Retinal pigment epithelial cell (primary cell): ENCODE results near the gene ACCSL.

Experiments
- DNase-seq: peaks from one replicate; pipeline ENCODE4 v3.0.0-alpha.2; 2010; ENCODE audit warnings: low read depth
- H3K4me3 ChIP-seq: 2 replicates; pipeline ENCODE4 v1.5.1; 2011; ENCODE audit warnings: mild to moderate bottlenecking, low read length, control low read depth, moderate library complexity
- TF ChIP-seq, protein P1 (sequence below): conservative IDR thresholded peaks from 2 replicates; pipeline ENCODE4 v1.5.1; 2011; ENCODE audit warnings: low read depth, low read length, control low read depth, inconsistent platforms

The ACCSL gene

DNA sequence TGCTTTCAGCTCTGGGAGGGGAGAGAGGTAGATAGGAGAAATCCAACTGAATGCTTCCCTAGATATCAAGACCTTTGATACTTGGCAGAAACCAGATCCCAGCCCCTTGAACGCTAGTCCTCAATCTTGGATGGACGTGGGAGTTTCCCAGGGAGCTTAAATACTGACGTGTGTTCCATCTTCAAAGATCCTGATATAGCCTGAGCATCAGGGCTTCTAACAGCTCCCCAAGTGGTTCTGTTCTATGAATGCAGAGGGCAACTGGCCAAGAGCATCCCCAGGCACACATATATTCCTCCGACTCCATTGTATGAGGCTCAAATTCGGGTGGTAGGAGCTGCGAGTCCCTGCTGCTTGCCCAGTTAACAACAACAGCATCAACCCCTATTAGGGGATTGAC lies 9.6 kb downstream of the ACCSL start:
- TF ChIP-seq, protein P1, sequence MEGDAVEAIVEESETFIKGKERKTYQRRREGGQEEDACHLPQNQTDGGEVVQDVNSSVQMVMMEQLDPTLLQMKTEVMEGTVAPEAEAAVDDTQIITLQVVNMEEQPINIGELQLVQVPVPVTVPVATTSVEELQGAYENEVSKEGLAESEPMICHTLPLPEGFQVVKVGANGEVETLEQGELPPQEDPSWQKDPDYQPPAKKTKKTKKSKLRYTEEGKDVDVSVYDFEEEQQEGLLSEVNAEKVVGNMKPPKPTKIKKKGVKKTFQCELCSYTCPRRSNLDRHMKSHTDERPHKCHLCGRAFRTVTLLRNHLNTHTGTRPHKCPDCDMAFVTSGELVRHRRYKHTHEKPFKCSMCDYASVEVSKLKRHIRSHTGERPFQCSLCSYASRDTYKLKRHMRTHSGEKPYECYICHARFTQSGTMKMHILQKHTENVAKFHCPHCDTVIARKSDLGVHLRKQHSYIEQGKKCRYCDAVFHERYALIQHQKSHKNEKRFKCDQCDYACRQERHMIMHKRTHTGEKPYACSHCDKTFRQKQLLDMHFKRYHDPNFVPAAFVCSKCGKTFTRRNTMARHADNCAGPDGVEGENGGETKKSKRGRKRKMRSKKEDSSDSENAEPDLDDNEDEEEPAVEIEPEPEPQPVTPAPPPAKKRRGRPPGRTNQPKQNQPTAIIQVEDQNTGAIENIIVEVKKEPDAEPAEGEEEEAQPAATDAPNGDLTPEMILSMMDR: no peak
- H3K4me3 ChIP-seq: no peak overlapping the region
- no peak for DNase-seq

DNA sequence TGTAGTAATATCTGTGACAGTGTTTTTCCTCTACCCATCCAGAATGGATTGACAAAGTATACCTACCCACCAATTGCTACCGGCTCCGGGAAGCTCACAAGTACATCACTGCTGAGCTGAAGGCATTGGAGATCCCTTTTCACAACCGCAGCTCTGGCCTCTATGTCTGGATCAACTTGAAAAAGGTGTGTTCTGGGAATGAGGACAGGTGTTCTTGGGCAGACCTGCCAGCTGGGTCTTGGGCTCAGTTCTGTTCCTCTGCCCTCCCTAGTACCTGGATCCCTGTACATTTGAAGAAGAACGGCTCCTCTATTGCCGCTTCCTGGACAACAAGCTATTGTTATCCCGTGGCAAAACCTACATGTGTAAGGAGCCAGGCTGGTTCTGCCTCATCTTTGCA lies 10.5 kb downstream of the ACCSL start:
- H3K4me3 ChIP-seq: no peak overlapping the region
- TF ChIP-seq, protein P1: no peak

DNA sequence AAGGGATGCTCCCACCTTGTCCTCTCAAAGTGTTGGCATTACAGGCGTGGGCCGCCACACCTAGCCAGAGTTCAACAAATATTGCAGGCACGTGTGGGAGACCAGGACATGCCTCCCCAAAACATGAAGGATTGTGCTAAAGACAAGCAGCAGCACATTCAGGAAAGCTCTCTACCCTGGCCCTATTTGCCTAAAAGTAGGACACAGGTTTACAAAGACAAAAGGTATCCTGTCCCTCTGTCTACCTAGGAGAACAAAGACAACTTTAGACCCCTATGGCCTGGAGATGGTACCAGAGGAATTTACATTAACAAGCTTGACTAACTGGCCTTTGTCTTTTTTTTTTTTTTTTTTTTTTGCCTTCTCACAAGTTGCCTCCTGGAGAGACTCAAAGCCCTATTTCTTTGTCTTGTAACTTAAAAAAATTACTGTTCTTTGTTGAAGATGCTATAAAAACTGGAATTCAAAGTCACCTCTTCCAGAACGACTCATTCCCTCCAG lies 17.4 kb downstream of the ACCSL start:
- TF ChIP-seq, protein P1: no peak
- no peak overlapping the region for H3K4me3 ChIP-seq
- no peak for DNase-seq

More for the DNA sequence above, 10.5 kb downstream of the ACCSL start:
- DNase-seq: no peak

DNA sequence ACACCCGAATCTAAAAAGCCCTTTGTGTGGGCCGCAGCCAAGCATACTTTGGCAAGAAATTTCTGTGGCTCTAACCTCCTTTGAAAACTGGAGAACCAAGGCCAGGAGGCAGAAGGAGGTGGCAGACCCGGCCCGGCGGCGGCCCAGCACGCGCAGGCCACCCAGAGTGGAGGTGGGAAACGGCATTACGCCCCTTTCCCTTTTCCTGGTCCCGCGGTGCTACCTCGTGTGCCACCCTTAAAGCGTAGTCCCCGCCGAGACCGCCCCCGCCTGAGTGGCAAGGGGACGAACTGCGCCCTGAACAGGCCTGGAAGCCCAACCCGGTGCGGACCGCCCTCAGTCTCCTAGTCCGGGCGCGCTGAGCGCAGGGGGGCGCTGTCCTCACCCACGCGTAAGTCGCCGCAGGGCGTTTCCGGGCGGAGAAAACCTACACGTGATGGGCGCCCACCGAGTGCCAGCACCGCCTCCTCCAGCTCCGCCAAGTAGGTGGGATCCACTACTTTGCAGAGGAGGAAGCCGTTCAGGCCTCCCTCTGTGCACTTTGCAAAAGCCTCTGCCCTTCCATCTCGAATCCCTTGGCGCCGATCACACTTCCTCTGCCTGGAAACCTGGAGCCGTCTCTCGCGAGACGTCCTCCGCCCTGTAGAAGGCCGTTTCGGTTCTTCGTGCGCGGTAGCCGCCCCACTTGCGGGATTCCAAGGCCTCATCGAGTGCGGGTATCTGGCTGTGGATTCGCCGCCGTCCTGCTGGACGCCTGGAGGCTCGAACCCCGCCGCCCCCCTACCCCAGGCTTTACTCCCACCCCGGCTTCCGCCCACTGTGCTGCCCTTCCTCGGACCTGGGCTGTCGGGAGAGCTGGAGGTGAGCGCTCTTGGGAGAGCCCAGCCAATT lies 18.3 kb downstream of the ACCSL start, which contains the start of gene ACCS:
TSS of gene ACCS (plus strand) at position 430 of the 891 bp plus-strand sequence. CDS start 1,358 bp downstream, outside the sequence.
- TF ChIP-seq, protein P1: peak; percentile 72
- peak; percentile 76 for DNase-seq
- peak within 1 kb of the TSS; percentile 78 for H3K4me3 ChIP-seq

DNA sequence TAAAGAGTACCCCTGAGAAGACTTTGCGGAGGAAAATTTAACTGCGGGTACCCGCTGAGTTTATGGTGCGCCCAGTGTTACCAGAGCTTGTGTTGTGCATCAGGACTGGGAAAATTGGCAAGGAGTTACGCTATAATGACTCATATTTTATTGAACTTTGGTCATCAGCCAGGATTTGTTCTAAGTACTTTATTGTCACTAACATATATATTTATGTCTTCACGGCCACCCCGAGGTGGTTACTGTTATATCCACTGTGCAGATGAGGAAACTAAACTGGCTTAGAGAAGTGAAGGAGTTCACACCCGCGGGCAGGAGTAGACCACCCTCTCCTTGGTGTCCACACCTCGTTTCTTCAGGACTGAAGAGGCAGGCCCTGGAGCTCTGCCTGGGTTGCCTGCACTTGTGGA lies 19.0 kb downstream of the ACCSL start:
- peak; percentile 48 for DNase-seq
- H3K4me3 ChIP-seq: peak overlapping the region; percentile 78

DNA sequence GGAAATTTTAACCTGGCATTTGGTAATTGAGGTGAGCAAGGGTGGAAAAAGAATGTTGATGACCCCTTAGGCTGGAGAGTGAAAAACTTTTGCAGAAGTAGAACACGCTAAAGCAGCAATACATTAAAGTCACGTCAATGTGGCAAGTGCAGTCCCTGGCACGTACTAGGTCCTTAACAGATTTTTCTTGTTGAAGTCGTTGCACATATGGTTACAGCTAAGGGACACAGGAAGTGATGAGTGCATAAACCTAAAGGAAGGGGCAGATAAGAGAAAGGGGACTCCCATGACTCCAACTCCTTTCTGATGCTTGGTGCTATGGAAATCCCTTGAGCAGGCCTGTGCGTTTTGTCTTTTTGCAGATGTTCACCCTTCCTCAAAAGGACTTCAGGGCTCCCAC lies 19.5 kb downstream of the ACCSL start:
- no peak overlapping the region for H3K4me3 ChIP-seq
- DNase-seq: no peak
- TF ChIP-seq, protein P1: no peak

More for the DNA sequence above, 19.0 kb downstream of the ACCSL start:
- TF ChIP-seq, protein P1: no peak
